K562 (cell line): ENCODE measurements around the gene GPD2.

Experiments
- DPF2 ChIP-seq: fragments of 450-650 bp; IDR thresholded peaks from 2 replicates; pipeline ENCODE4 v1.6.1; 2016
- EZH2 ChIP-seq: IDR thresholded peaks from 2 replicates; pipeline ENCODE4 v1.6.1; 2012; ENCODE audit warnings: low read depth, mild to moderate bottlenecking, inconsistent platforms, low read length, borderline replicate concordance
- GABPA ChIP-seq: fragments of 200-800 bp; sonication (Bioruptor generic); conservative IDR thresholded peaks from 2 replicates; pipeline ENCODE4 v1.6.1; 2016; ENCODE audit warnings: low read depth, missing genetic modification characterization, missing compliant biosample characterization
- HDAC3 ChIP-seq: fragments of 450-650 bp; IDR thresholded peaks from 2 replicates; pipeline ENCODE4 v1.6.1; 2018; ENCODE audit warnings: borderline replicate concordance, mild to moderate bottlenecking, moderate library complexity; ENCODE audit not compliant: partially characterized antibody
- JUNB ChIP-seq: fragments of 450-650 bp; formaldehyde crosslinking; conservative IDR thresholded peaks from 2 replicates; pipeline ENCODE4 v1.4.0; 2020; ENCODE audit warnings: mild to moderate bottlenecking
- NFE2L1 ChIP-seq: fragments of 450-650 bp; IDR thresholded peaks from 2 replicates; pipeline ENCODE4 v1.6.1; 2016; ENCODE audit warnings: missing genetic modification characterization, low read depth, mild to moderate bottlenecking, missing compliant biosample characterization, moderate library complexity, borderline replicate concordance
- ZNF232 ChIP-seq: sonication (generic); formaldehyde crosslinking; IDR thresholded peaks from 2 replicates; pipeline ENCODE4 v1.8.0; 2022; ENCODE audit warnings: mild to moderate bottlenecking, missing genetic modification reagents
- ZNF24 ChIP-seq: fragments of 450-650 bp; IDR thresholded peaks from 2 replicates; pipeline ENCODE4 v1.6.1; 2016
- ZNF3 ChIP-seq: fragments of 250-450 bp; sonication (Bioruptor Pico); IDR thresholded peaks from 2 replicates; pipeline ENCODE4 v1.5.0; 2021; ENCODE audit warnings: mild to moderate bottlenecking, moderate library complexity
- TF ChIP-seq, protein P1 (sequence below): fragments of 450-650 bp; formaldehyde crosslinking; IDR thresholded peaks from 2 replicates; pipeline ENCODE4 v1.4.0; 2020; ENCODE audit warnings: mild to moderate bottlenecking, moderate library complexity
- TF ChIP-seq, protein P2 (sequence below): fragments of 450-650 bp; formaldehyde crosslinking; IDR thresholded peaks from 2 replicates; pipeline ENCODE4 v1.4.0; 2022; ENCODE audit warnings: mild to moderate bottlenecking, moderate library complexity
- TF ChIP-seq, protein P3 (sequence below), 3 experiments: IDR thresholded peaks in 2 of 3; conservative IDR thresholded peaks in 1 of 3; 2 replicates each; pipeline ENCODE4 v1.5.1; 2011 to 2012; ENCODE audit warnings: low read length in 3 of 3, mild to moderate bottlenecking in 3 of 3, control low read depth in 2 of 3, improper control_type of control experiment in 1 of 3, inconsistent platforms in 1 of 3, low read depth in 1 of 3, mixed read lengths in 1 of 3, moderate library complexity in 1 of 3; ENCODE audit not compliant: insufficient read depth in 2 of 3
- TF ChIP-seq, protein P4 (sequence below): fragments of 250-450 bp; sonication (Bioruptor Pico); IDR thresholded peaks from 2 replicates; pipeline ENCODE4 v1.5.0; 2020; ENCODE audit warnings: mild to moderate bottlenecking

DNA sequence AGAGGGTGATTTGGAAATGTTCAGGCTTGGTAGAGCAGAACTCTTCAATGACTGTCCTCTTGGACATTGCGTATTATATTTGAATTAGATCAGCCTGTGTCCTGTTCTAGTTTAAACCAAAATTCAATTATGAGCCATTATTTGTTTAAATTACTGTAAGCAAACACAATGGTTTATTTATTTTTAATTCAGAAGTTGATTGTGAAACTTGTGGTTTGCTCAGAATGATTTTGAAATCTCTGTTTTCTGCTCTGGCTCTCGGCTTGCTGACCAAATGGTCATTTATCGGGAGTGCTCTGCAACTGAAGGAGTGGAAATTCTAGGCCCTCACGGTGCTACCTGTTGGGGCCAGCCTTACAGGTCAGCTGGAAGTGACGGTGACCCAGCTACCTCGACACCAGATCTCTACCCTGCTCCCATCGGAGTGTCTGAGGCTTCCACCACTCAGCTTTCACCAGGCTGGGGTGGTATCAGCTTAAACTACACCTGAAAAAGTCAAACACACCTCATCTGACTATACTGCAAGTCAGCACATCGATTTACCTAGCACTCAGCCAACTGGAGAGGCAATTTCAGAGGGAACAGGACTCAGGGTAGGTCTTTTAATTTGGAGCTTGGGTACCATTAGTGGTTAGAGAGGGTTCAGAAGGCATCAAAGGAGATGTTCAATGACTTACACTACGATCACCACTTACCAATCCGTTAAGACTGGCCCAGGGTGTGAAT lies 36.8 kb upstream of the GPD2 start:
- TF ChIP-seq, protein P1, sequence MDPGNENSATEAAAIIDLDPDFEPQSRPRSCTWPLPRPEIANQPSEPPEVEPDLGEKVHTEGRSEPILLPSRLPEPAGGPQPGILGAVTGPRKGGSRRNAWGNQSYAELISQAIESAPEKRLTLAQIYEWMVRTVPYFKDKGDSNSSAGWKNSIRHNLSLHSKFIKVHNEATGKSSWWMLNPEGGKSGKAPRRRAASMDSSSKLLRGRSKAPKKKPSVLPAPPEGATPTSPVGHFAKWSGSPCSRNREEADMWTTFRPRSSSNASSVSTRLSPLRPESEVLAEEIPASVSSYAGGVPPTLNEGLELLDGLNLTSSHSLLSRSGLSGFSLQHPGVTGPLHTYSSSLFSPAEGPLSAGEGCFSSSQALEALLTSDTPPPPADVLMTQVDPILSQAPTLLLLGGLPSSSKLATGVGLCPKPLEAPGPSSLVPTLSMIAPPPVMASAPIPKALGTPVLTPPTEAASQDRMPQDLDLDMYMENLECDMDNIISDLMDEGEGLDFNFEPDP (CRISPR knock-in tag), result no peak
- TF ChIP-seq NFE2L1 (tag) (no peak), GABPA (tag) (no peak), EZH2 (no peak), JUNB (CRISPR knock-in tag) (no peak), HDAC3 (no peak), DPF2 (no peak), ZNF24 (no peak), ZNF3 (CRISPR knock-in tag) (no peak), ZNF232 (CRISPR knock-in tag) (no peak)
- TF ChIP-seq, protein P2, sequence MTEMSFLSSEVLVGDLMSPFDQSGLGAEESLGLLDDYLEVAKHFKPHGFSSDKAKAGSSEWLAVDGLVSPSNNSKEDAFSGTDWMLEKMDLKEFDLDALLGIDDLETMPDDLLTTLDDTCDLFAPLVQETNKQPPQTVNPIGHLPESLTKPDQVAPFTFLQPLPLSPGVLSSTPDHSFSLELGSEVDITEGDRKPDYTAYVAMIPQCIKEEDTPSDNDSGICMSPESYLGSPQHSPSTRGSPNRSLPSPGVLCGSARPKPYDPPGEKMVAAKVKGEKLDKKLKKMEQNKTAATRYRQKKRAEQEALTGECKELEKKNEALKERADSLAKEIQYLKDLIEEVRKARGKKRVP (CRISPR knock-in tag), result no peak
- TF ChIP-seq, protein P3, sequence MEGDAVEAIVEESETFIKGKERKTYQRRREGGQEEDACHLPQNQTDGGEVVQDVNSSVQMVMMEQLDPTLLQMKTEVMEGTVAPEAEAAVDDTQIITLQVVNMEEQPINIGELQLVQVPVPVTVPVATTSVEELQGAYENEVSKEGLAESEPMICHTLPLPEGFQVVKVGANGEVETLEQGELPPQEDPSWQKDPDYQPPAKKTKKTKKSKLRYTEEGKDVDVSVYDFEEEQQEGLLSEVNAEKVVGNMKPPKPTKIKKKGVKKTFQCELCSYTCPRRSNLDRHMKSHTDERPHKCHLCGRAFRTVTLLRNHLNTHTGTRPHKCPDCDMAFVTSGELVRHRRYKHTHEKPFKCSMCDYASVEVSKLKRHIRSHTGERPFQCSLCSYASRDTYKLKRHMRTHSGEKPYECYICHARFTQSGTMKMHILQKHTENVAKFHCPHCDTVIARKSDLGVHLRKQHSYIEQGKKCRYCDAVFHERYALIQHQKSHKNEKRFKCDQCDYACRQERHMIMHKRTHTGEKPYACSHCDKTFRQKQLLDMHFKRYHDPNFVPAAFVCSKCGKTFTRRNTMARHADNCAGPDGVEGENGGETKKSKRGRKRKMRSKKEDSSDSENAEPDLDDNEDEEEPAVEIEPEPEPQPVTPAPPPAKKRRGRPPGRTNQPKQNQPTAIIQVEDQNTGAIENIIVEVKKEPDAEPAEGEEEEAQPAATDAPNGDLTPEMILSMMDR (IDR thresholded peaks at IDR 0.05 in 2 of 3, conservative IDR thresholded peaks at IDR 0.05 in 1 of 3; ENCODE audit: insufficient read depth in 2 of 3, low read depth in 1 of 3, low read length in 3 of 3), result no peak
- TF ChIP-seq, protein P4, sequence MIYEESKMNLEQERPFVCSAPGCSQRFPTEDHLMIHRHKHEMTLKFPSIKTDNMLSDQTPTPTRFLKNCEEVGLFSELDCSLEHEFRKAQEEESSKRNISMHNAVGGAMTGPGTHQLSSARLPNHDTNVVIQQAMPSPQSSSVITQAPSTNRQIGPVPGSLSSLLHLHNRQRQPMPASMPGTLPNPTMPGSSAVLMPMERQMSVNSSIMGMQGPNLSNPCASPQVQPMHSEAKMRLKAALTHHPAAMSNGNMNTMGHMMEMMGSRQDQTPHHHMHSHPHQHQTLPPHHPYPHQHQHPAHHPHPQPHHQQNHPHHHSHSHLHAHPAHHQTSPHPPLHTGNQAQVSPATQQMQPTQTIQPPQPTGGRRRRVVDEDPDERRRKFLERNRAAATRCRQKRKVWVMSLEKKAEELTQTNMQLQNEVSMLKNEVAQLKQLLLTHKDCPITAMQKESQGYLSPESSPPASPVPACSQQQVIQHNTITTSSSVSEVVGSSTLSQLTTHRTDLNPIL (CRISPR knock-in tag), result no peak
